SK-N-MC (cell line): Measurements from ENCODE around the gene LENG9.

Experiments
- DNase-seq: peaks from one replicate; pipeline ENCODE4 v3.0.0-alpha.2; 2011; ENCODE audit warnings: low read depth, low spot score
- H3K27ac ChIP-seq: fragments of 200-600 bp; sonication (generic); 2 replicates; pipeline ENCODE4 v1.5.1; 2016; ENCODE audit warnings: mixed run types
- H3K36me3 ChIP-seq: fragments of 200-600 bp; sonication (generic); 2 replicates; pipeline ENCODE4 v1.6.1; 2017; ENCODE audit warnings: antibody characterized with exemption, low read length, mixed read lengths; ENCODE audit not compliant: insufficient read depth
- H3K4me3 ChIP-seq: fragments of 200-600 bp; sonication (generic); 2 replicates; pipeline ENCODE4 v1.5.1; 2016
- H3K9ac ChIP-seq: fragments of 200-600 bp; sonication (generic); 2 replicates; pipeline ENCODE4 v1.8.0; 2017; ENCODE audit warnings: mixed run types, mixed read lengths; ENCODE audit not compliant: insufficient read length
- H3K9me3 ChIP-seq: fragments of 200-600 bp; sonication (generic); 2 replicates; pipeline ENCODE4 v1.6.1; 2017; ENCODE audit warnings: low read depth, mild to moderate bottlenecking, antibody characterized with exemption, low read length, moderate library complexity, mixed read lengths
- EZH2 ChIP-seq: fragments of 200-600 bp; sonication (generic); IDR thresholded peaks from one replicate; pipeline ENCODE4 v1.6.1; 2017; ENCODE audit warnings: antibody characterized with exemption
- FOXP2 ChIP-seq: optimal IDR thresholded peaks from 2 replicates; pipeline ENCODE3; 2011; ENCODE audit warnings: mild to moderate bottlenecking, moderate library complexity; ENCODE audit not compliant: insufficient read depth; ENCODE audit errors: extremely low read length, control extremely low read depth
- POLR2AphosphoS5 ChIP-seq: IDR thresholded peaks from 2 replicates; pipeline ENCODE4 v1.6.1; 2012; ENCODE audit warnings: mild to moderate bottlenecking, low read depth, low read length, borderline replicate concordance

Gene LENG9

GRCh38 chr19:54436628-54437252, 26.8 kb downstream of the LENG9 start:
- H3K4me3 ChIP-seq: no peak overlapping the region
- no peaks in the 10 kb centered on the region for H3K9me3 ChIP-seq
- H3K36me3 ChIP-seq: no peaks in the 10 kb centered on the region
- TF ChIP-seq FOXP2 (no peak), EZH2 (no peak), POLR2AphosphoS5 (no peak)
- DNase-seq: no peak
- H3K27ac ChIP-seq: no peak overlapping the region
- no peak overlapping the region for H3K9ac ChIP-seq

- no peak for DNase-seq
- no peak overlapping the region for H3K4me3 ChIP-seq
- H3K9ac ChIP-seq: no peak overlapping the region
- H3K27ac ChIP-seq: no peak overlapping the region
- TF ChIP-seq EZH2 (no peak), FOXP2 (no peak), POLR2AphosphoS5 (no peak; the same call in 1 of the 2 replicates)
- no peaks in the 10 kb centered on the region for H3K9me3 ChIP-seq
- H3K36me3 ChIP-seq: no peaks in the 10 kb centered on the region
These were observed 27.5 kb downstream of the LENG9 start for GRCh38 chr19:54436031-54436523.

DNA sequence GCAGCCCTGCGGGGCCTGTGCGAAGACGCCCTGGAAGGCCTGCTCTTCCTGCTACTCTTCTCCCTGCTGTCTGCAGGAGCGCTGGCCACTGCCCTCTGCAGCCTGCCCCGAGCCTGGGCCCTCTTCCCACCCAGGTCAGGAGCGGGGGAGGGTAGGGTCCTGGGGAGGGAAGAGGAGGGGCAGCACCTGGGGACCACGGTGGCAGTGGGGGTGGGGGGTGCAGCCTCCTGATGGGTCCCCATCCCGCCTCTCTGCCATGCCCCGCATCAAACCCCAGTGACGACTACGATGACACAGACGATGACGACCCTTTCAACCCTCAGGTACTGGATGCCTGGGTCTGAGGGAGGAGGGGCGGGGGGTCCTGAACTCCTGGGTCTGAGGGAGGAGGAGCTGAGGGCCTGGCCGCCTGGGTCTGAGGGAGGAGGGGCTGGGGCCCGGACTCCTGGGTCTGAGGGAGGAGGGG, 28.0 kb downstream of the LENG9 start:
- H3K9ac ChIP-seq: no peak overlapping the region

DNA sequence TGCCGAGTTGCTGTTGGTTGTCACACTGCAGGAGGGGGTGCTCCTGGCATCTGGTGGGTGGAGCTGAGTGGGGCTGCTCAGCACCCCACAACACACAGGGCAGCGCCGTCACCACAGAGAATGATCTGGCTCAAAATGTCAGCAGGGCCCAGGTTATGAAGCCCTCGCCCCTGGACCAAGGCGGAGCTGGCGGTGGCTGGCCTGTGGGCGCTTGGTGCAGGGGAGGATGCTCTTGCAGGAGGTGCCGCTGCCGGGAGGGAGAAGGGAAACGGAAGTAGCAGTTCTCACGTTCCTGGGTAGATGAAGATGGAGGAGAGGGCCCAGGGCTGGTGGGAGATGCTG, 28.7 kb downstream of the LENG9 start:
- TF ChIP-seq EZH2 (no peak), FOXP2 (no peak), POLR2AphosphoS5 (no peak)
- Histone ChIP-seq H3K36me3 (no peaks in the 10 kb centered on the region), H3K9me3 (no peaks in the 10 kb centered on the region), H3K4me3 (no peak overlapping the region), H3K27ac (no peak overlapping the region), H3K9ac (no peak overlapping the region)
- no peak for DNase-seq

More for the DNA sequence above, 28.0 kb downstream of the LENG9 start:
- no peak for DNase-seq
- H3K4me3 ChIP-seq: no peak overlapping the region
- H3K9me3 ChIP-seq: no peaks in the 10 kb centered on the region
- no peak overlapping the region for H3K27ac ChIP-seq
- H3K36me3 ChIP-seq: no peaks in the 10 kb centered on the region
- TF ChIP-seq POLR2AphosphoS5: no peak
- TF ChIP-seq EZH2: no peak
- TF ChIP-seq FOXP2: no peak

GRCh38 chr19:54434112-54434872, 29.3 kb downstream of the LENG9 start:
- Histone ChIP-seq H3K4me3 (no peak overlapping the region), H3K36me3 (no peaks in the 10 kb centered on the region), H3K9ac (no peak overlapping the region), H3K27ac (no peak overlapping the region), H3K9me3 (no peaks in the 10 kb centered on the region)
- no peak for DNase-seq
- TF ChIP-seq POLR2AphosphoS5 (no peak), FOXP2 (no peak), EZH2 (no peak)

DNA sequence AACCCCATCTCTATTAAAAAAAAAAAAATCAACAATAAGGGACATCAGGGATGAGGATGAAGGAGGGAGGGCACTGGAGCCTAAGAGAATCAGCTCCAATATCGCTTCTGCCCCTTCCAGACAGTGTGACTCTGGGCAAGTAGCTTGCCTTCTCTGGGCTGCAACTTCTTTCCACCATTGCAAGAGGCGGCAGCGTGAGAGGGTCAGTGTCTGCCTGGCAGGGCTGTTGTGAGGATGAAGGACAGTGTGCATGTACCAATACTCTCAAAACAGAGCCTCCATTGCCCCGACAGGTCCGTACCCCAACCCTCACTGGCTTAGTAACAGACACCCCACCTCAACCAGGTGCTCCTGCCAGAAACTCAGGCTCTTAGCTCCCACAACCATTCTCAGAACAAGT, 29.9 kb downstream of the LENG9 start:
- no peak overlapping the region for H3K27ac ChIP-seq

DNA sequence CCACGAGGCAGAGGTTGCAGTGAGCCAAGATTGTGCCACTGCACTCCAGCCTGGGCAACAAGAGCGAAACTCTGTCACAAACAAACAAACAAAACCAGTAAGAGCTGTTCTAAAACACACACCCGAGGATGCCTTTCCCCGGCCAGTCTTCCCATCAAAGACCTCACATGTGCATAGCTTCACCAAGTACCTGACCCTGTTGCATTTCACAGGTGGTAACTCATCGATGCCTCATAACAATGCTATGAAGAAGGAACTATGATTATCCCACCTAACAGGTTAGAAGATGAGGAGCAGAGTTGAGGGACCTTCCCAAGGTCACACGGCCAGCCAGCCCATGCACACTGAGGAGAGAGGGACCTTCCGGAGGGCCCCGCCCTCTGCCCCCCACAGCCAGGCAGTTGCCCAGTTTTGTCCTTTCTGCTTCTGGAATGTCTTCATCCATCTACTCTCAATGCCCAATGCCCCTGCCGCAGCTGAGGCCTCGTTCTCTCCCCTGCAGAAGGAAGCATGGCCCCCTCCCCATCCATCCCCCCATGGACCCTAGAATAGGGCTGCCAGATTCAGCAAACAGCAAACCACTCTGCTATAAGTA, 31.3 kb downstream of the LENG9 start:
- Histone ChIP-seq H3K36me3 (no peaks in the 10 kb centered on the region), H3K9me3 (no peaks in the 10 kb centered on the region), H3K27ac (no peak overlapping the region), H3K4me3 (no peak overlapping the region), H3K9ac (no peak overlapping the region)
- no peak for TF ChIP-seq FOXP2
- no peak for TF ChIP-seq POLR2AphosphoS5
- no peak for TF ChIP-seq EZH2
- no peak for DNase-seq

More for the DNA sequence above, 29.9 kb downstream of the LENG9 start:
- Histone ChIP-seq H3K4me3 (no peak overlapping the region), H3K36me3 (no peaks in the 10 kb centered on the region), H3K9me3 (no peaks in the 10 kb centered on the region), H3K9ac (no peak overlapping the region)
- TF ChIP-seq FOXP2: no peak
- DNase-seq: no peak

DNA sequence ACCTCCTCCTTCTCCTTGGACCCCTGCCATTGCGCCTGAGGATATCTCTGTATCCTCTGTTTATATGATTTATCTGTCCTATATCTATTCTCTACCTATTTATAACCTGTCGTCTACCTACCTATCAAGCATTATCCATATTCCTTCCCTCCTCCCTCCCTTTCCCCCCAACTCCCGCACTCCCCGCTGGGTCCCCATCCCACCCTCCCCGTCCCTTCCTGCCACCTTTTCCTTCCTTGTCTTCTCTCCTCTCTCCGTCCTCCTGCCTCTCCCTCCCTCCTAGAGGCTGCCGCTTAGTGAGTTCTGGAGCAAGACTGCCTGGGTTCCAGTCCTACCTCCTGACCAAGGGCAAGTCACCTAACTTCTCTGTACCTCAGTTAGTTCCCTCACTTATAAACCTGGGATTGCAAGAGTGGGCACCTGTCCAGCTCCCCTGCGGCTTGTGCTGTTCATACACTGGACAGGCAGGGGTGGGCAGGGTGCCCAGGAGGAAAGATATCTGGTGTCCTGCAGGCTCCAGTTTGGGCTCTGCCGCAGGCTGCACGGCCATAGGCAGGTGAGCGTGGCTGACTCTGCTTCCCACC, 32.2 kb downstream of the LENG9 start:
- Histone ChIP-seq H3K36me3 (no peaks in the 10 kb centered on the region), H3K9ac (no peak overlapping the region), H3K9me3 (no peaks in the 10 kb centered on the region), H3K27ac (no peak overlapping the region), H3K4me3 (peak overlapping the region; percentile 74)
- DNase-seq: no peak
- TF ChIP-seq POLR2AphosphoS5 (no peak), EZH2 (no peak), FOXP2 (no peak)
